HG03439 (cell line): ENCODE measurements around the gene JUNB.

Experiments
- ATAC-seq: cut with Tn5 transposase; IDR thresholded peaks from one replicate; pipeline ENCODE4 v1.9.1; 2021; ENCODE audit warnings: mild to moderate bottlenecking, moderate library complexity; ENCODE audit not compliant: unreplicated experiment

Gene JUNB

DNA sequence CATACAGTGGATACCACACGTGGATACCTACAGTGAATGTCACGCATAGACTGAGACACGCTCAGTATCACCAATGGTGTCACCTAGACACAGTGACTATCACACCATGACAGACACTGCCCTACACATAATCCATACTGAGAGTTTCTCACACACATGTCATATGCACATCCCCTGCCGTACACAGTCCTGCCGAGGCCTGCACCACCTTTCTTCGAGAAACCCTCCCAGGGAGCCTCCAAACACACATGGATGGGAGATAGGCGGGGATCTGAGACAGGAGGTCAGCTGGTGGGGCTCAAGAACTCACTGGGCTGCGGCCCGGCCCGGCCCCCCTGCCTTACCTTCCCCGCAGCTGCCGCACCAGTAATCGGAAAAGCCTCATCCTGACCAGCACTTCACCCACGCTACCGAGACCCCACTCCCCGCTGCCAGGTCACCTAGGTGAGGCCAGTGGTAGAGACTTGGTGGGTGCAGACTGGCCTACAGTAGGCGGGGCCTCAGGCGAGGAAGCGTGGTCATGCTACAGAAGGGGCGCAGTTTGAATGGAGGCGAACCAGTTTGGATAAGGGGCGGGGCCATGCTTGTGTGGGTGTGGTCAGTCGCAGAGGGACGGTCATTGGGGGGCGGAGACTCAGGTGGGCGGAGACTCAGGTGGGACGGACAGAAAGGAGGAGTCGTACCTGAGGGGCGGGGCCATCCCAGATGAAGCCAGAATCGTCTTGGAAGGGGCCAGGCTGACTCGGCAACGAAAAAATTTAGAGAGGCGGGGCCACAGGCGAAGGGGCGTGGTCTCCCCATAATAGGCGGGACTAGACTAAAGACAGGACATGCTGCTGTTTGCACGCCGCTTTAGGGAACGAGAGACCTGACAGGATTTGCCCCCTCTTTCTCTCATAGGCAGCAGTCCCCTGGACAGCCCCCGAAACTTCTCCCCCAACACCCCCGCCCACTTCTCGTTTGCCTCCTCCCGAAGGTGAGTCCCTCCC, 49.1 kb downstream of the JUNB start:
- ATAC-seq = no peak

- ATAC-seq = no peak
Measured at GRCh38 chr19:12841094-12841493, 49.8 kb downstream of the JUNB start.

DNA sequence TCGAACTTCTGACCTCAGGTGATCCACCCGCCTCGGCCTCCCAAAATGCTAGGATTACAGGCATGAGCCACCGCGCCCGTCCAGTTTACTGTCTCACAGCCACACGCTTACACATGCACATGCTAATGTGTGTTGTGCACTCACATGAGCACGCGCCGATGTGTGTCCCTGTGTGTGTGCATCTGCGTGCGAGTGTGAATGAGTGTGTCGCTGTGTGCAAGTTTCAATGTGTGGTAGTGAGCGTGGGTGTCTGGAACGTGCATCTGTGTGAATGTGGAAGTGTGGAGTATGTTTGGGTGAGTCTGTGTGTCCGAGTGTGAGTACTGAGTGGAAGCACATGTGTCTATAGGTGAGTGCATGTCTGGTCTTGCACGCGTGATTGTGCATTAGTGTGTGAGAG, 51.2 kb downstream of the JUNB start:
- ATAC-seq = no peak
